ENCODE results near the gene DR1. TPM values are rescaled to one million over a fixed set of nuclear protein-coding genes. Genes with fewer than 3 reads are reported as not detected.

The DR1 gene
- total RNA-seq, 2 donors from 2014 or later = 44.3 to 56.4 TPM

- H3K4me1 Mint-ChIP-seq = no peaks in the 10 kb centered on the region
- no peak overlapping the region for H3K9ac ChIP-seq (ENCODE audit: extremely low read depth, low read length, poor library complexity, severe bottlenecking)
- no peak overlapping the region for H3K4me3 Mint-ChIP-seq
- DNase-seq = no peak
- no peaks in the 10 kb centered on the region for H3K4me1 ChIP-seq (ENCODE audit: control insufficient read depth, insufficient read depth, low read length)
- H3K27ac Mint-ChIP-seq = no peak overlapping the region
- peaks cover 3% of the 10 kb centered on the region for H3K27me3 Mint-ChIP-seq (ENCODE audit: insufficient read depth)
- H3K9me3 ChIP-seq (ENCODE audit: control insufficient read depth, low read length) = peaks cover 5% of the 10 kb centered on the region
- peaks cover 3% of the 10 kb centered on the region for H3K36me3 Mint-ChIP-seq (ENCODE audit: low read depth)
- no peak overlapping the region for H3K4me3 ChIP-seq (ENCODE audit: low read length)
- TF ChIP-seq, protein P1, sequence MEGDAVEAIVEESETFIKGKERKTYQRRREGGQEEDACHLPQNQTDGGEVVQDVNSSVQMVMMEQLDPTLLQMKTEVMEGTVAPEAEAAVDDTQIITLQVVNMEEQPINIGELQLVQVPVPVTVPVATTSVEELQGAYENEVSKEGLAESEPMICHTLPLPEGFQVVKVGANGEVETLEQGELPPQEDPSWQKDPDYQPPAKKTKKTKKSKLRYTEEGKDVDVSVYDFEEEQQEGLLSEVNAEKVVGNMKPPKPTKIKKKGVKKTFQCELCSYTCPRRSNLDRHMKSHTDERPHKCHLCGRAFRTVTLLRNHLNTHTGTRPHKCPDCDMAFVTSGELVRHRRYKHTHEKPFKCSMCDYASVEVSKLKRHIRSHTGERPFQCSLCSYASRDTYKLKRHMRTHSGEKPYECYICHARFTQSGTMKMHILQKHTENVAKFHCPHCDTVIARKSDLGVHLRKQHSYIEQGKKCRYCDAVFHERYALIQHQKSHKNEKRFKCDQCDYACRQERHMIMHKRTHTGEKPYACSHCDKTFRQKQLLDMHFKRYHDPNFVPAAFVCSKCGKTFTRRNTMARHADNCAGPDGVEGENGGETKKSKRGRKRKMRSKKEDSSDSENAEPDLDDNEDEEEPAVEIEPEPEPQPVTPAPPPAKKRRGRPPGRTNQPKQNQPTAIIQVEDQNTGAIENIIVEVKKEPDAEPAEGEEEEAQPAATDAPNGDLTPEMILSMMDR (conservative IDR thresholded peaks at IDR 0.05) = no peak
- peaks cover 14% of the 10 kb centered on the region for H3K9me3 Mint-ChIP-seq
- no peak overlapping the region for H3K27ac ChIP-seq (ENCODE audit: low read depth, low read length)
- no peaks in the 10 kb centered on the region for H3K36me3 ChIP-seq (ENCODE audit: control insufficient read depth, insufficient read depth, low read length)
- H3K27me3 ChIP-seq (ENCODE audit: control insufficient read depth, insufficient read depth, low read length, poor library complexity, severe bottlenecking) = no peaks in the 10 kb centered on the region
Measured at GRCh38 chr1:93399781-93400180, 54.1 kb downstream of the DR1 start.

- Histone ChIP-seq H3K27me3 (ENCODE audit: control insufficient read depth, insufficient read depth, low read length, poor library complexity, severe bottlenecking) (no peaks in the 10 kb centered on the region), H3K4me1 (ENCODE audit: control insufficient read depth, insufficient read depth, low read length) (no peaks in the 10 kb centered on the region), H3K36me3 (ENCODE audit: control insufficient read depth, insufficient read depth, low read length) (no peaks in the 10 kb centered on the region), H3K4me3 (ENCODE audit: low read length) (no peak overlapping the region), H3K9me3 (ENCODE audit: control insufficient read depth, low read length) (peaks cover 26% of the 10 kb centered on the region), H3K9ac (ENCODE audit: extremely low read depth, low read length, poor library complexity, severe bottlenecking) (no peak overlapping the region), H3K27ac (ENCODE audit: low read depth, low read length) (no peak overlapping the region)
- 91 to 100% methylated on average over 2 to 4 of the region's 4 CpGs for WGBS, 2 experiments (ENCODE audit: insufficient coverage in 1 of 2, insufficient read length in 1 of 2)
- TF ChIP-seq, protein P1 (conservative IDR thresholded peaks at IDR 0.05) = no peak
- H3K9me3 Mint-ChIP-seq = peaks cover 61% of the 10 kb centered on the region
- H3K4me1 Mint-ChIP-seq = peaks cover 6% of the 10 kb centered on the region
- no peak overlapping the region for H3K27ac Mint-ChIP-seq
- H3K27me3 Mint-ChIP-seq (ENCODE audit: insufficient read depth) = no peaks in the 10 kb centered on the region
- peaks cover 4% of the 10 kb centered on the region for H3K36me3 Mint-ChIP-seq (ENCODE audit: low read depth)
- DNase-seq = no peak
- no peak overlapping the region for H3K4me3 Mint-ChIP-seq
Measured at GRCh38 chr1:93408203-93408602, 62.5 kb downstream of the DR1 start.

- no peak for DNase-seq
- Mint-ChIP-seq H3K4me3 (no peak overlapping the region), H3K4me1 (peaks cover 6% of the 10 kb centered on the region), H3K36me3 (ENCODE audit: low read depth) (peaks cover 4% of the 10 kb centered on the region), H3K27ac (no peak overlapping the region), H3K27me3 (ENCODE audit: insufficient read depth) (no peaks in the 10 kb centered on the region), H3K9me3 (peaks cover 56% of the 10 kb centered on the region)
- H3K4me1 ChIP-seq (ENCODE audit: control insufficient read depth, insufficient read depth, low read length) = no peaks in the 10 kb centered on the region
- H3K27me3 ChIP-seq (ENCODE audit: control insufficient read depth, insufficient read depth, low read length, poor library complexity, severe bottlenecking) = no peaks in the 10 kb centered on the region
- H3K9ac ChIP-seq (ENCODE audit: extremely low read depth, low read length, poor library complexity, severe bottlenecking) = no peak overlapping the region
- TF ChIP-seq, protein P1 (conservative IDR thresholded peaks at IDR 0.05) = no peak
- no peaks in the 10 kb centered on the region for H3K36me3 ChIP-seq (ENCODE audit: control insufficient read depth, insufficient read depth, low read length)
- peaks cover 39% of the 10 kb centered on the region for H3K9me3 ChIP-seq (ENCODE audit: control insufficient read depth, low read length)
- WGBS, 2 experiments (ENCODE audit: insufficient coverage in 1 of 2, insufficient read length in 1 of 2) = 53% methylated on average over 2 of the region's 2 CpGs; no CpG with 5 or more reads in 1 of the 2 experiments
- H3K4me3 ChIP-seq (ENCODE audit: low read length) = peak overlapping the region; percentile 0
- H3K27ac ChIP-seq (ENCODE audit: low read depth, low read length) = no peak overlapping the region
Measured at GRCh38 chr1:93411000-93411399, 65.3 kb downstream of the DR1 start.

Data from endodermal cell (in vitro differentiated cells).